ENCODE data around the gene IQCE.
"Not testable (repeated sequence)": the region's sequence is repeated elsewhere in the genome, so short reads cannot be mapped to it uniquely, and the experiment has no call there.

Gene IQCE

DNA sequence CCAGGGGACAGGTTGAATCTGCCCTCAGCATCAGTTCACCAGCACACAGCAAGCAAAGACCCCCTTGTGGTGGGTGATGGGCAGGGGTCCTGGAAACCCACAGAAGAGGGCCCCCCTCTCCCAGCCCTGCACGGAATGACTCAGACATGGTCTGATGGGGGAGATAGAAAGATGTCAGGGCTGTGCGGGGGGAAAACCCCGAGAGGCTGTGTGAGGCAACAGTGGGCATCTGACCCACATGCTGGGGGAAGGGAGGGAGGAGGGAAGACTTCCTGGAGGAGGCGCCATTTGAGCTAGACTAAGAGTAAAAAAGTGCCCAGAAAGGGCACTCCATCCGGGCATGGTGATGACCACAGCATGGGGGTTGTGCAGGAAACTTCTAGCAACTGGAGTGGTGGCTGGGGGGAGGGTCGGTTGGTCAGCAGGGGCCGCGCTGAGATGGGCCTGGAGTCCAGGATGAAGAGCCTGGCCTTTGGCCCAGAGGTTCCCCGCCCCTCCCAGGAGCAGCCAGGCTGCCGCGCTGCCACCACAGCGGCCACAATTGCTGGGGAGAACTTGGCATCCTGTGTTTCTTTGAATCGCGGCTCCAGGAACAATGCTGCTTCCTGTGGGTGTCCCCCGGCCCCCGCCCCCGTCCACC is 36.7 kb upstream of the IQCE start:
- FAIRE-seq: no peak

DNA sequence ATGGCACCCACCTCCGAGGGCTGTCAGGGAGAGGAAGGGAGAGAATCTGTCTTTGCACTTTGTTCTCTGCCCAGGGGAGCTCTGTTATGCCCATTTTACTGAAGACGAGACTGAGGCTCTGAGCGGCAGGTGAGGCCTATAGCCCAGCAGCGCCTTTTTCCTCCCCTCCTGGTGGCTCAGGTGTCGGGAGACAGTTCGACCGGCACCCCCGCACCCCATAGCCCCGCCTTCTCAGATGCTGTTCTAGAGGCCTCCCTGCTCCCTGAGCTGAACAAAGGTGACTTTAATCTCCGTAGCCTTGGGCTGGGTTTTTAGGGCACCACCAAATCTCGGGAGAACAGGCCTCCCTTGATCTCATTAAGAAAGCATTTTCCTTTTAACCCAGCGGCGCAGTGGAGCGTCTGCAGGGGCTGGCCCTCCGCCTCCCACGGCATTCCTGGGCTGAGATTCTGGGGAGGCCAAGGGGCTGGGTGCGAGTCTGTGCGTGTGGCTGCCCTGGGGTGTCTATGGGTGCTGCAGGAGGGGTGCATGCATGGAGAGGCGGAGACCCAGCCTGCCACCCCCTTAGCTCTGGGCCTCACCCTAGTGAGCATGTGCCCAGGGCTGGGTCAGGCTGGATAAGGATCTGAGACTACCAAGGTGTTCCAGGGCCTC is 35.9 kb upstream of the IQCE start:
- no peak for FAIRE-seq

DNA sequence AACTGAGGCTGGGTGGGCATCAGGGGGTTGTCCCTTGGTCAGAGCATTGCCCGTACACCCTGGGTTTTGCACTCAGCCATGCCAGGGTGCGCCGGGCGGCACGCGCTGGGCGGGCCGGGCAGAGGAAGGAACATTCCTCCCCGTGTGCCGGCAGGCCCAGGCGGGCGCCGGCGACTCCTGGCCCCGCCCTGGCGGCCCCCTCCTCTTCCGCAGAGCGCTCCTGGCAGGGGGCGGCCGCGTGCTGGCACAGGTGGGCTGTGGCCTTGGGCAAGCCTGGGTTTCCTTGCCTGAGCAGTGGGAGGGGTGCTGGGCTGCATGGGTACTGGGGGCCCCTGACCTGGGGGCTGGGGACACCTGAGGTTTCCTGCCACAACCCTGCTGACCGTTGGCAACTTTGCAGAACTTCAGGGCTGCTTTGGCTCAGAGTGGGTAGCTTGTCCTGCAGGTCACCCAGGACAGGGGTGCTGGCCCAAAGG is 35.3 kb upstream of the IQCE start:
- no peak for FAIRE-seq

- FAIRE-seq: no peak
Observed at GRCh38 chr7:2523941-2524807, 34.6 kb upstream of the IQCE start.

DNA sequence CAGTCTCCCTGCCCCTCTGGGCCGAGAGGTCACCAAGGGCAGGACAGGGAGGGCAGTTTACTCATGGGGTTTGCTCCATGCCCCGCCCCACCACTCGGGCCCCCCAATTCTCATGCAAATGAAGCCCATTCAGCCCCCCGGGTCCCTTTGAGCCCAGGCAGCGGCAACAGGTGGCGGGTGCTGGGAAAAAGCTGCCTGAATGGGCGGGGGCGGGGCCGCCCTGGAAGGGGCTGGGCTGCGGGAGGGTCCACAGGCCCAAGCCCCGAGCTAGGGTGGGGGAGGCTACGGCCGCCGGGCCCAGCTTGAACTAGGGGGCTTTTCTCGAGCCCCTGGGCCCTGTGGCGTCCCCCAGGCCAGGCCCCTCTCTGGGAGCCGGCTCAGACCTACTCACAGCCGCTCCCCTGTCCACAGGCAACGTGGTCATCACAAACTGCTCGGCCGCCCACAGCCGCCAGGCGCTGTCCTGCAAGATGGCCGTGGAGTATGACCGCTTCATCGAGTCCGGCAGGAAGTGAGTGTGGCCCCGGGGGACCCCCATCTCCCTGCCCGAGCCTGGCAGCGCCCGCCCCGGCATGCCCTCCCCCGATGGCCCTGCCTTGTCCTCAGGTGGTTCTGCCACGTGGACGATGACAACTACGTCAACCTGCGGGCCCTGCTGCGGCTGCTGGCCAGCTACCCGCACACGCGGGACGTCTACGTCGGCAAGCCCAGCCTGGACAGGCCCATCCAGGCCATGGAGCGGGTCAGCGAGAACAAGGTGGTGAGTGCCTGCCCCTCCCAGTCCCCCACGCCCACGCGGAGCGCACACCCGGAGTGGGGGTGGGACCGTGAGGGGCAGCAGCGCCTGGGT is 33.7 kb upstream of the IQCE start:
- FAIRE-seq: no peak

DNA sequence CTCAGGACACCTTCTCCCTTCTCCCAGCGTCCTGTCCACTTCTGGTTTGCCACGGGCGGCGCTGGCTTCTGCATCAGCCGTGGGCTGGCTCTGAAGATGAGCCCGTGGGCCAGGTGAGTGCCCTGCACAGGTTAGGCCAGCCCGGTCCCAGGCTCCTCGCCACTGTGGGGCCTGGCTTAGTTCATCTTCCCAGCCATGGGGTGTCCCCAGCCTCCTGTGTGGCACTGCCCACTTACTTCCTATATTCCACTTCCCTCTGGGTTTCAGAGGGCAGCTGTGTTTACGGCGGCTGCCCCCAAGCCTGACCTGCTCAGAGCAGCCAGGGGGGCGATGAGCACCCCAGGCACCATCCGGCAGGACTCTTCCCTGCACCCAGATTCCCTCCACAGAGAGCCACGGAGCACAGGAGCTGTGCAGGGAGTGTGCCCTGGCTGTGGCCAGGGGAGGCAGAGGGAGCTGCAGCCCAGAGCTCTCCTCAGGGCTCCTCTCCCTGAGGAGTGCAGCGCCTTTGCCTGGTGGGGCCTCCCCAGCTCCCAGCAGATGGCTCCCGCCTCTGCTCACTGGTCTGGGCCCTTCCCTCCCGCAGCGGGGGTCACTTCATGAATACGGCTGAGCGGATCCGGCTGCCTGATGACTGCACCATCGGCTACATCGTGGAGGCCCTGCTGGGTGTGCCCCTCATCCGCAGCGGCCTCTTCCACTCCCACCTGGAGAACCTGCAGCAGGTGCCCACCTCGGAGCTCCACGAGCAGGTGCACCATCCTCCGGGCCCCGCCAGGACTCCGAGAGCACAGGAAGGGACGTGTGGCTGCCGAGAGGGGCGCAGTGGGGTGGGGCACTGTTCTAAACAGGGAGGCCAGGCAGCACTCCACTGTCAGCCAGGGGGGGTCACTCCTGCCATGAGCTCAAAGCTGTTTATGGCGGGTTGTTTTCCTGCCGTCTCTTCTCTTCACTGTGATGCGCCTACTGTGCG is 32.8 kb upstream of the IQCE start:
- FAIRE-seq: no peak

- FAIRE-seq: no peak
Observed at GRCh38 chr7:2526659-2527504, 31.9 kb upstream of the IQCE start.

GRCh38 chr7:2527505-2528467 is 31.0 kb upstream of the IQCE start:
- no peak for FAIRE-seq

- FAIRE-seq: no peak
Observed at GRCh38 chr7:2528481-2529095, 30.2 kb upstream of the IQCE start.

- no peak for FAIRE-seq
Observed at GRCh38 chr7:2529161-2530070, 29.4 kb upstream of the IQCE start.

GRCh38 chr7:2530071-2530987 is 28.4 kb upstream of the IQCE start:
- FAIRE-seq: no peak

DNA sequence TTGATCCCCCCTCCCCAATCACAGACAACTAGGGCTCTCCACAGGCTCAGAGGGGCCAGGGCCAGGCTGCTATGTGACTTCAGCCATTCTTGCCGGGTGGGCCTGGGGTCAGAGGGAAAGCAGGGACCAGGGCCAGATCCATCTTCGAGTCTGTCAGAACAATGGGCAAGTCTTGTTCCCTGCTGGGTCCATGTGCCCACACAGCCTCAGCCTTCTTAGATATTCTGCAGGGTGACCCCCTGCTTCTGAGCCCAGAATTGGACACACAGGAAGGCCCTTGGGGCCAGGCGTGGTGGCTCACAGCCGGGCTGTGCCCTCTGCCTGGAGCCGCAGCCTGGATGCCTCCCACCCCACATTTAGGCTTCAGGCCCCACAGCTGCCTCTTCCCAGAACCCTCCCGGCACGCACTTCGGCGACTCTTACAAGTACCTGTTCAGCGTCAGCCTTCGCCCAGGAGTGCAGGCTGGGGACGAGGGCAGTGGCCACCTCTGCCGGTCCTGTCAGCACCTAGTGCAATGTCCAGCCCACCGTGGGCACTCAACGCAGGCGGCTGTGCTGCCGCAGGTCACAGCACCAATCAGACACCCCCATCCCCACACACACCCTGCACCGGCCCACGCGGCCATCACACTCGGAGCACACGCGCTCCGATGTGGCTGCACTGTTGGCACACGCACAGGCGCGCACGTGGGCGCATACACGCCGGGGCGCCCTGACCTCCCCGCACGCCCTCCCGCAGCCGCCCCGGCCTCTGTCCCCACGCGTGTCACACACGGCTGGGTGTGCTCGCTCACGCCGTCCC is 27.6 kb upstream of the IQCE start:
- FAIRE-seq: not testable (repeated sequence)

GRCh38 chr7:2531796-2532110 is 27.0 kb upstream of the IQCE start:
- FAIRE-seq: not testable (repeated sequence)

DNA sequence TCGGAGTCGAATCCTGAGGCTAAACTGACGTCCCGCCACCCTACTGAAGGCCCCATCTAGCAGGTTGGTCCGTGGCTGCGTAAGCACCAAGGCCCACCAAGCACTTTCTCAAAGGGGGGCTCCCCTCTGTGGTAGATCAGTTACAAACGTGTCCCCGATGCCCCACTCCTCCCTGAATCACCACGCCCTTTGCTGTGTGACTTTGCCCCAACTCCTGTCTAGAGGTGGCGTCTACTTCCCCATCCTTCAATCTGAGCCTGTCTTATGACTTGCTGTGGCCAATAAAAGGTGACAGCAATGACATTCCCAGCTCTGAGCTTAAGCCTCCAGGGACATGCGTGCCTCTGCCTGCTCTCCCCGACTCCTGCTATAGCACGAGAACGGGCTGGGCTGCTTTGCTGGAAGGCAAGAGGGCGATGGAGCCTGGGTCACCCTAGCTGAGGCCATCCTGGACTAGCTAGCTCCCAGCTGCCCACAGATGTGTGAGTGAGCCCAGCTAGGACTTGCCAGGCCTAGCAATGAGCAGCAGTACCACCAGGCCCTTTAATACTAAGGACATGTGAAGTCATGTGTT is 26.5 kb upstream of the IQCE start:
- FAIRE-seq: not testable (repeated sequence)

GRCh38 chr7:2532816-2533215 is 26.0 kb upstream of the IQCE start:
- FAIRE-seq: not testable (repeated sequence)
